ENCODE measurements around the gene FEM1C. TPM values are rescaled to one million over a fixed set of nuclear protein-coding genes. Genes with fewer than 3 reads are reported as not detected.
A peak's percentile ranks its signal among the peaks of the same experiment; 100 is the strongest.

The FEM1C gene
- total and polyA plus RNA-seq, 2 experiments from 2014 or later = 4.7 to 21.6 TPM

DNA sequence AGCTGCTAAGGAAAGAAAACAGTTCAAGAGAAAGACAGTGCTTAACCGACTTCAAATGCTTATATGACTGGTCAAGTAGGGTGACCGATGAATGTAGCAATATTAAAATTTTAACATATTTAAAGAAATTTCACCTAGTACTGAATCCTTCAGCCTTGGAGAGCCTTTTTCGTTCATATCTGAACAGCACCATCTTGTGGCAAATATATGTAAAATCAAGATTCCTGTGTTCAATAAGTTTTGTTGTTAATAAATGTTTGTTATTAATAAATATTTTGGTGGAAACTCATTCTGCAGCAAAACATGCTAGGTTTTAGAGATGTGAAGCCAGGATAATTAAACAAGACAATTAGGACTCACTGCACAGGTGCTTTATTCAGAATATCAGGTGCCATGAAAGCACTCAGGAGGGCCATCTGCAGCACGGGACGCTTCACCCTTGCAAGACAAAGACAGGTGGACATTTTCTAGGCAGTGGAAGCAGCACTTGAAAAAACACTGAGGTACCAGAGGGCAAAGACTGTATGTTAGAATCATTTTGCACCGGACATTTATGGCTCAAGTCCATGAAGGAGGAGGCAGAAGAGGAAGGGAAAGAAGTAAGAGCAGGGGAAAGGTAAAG is 42.1 kb upstream of the FEM1C start:
- H3K4me2 ChIP-seq = no peak overlapping the region
- no peak overlapping the region for H2AFZ ChIP-seq
- H3K79me2 ChIP-seq (replicated peaks; ENCODE audit: insufficient read depth) = no peaks in the 10 kb centered on the region
- no peaks in the 10 kb centered on the region for H4K20me1 ChIP-seq (replicated peaks; ENCODE audit: insufficient read depth)
- H3K27ac Mint-ChIP-seq = no peak overlapping the region
- H3K36me3 Mint-ChIP-seq (ENCODE audit: low read depth) = no peaks in the 10 kb centered on the region
- H3K27me3 Mint-ChIP-seq (ENCODE audit: insufficient read depth, low read depth, poor library complexity) = no peaks in the 10 kb centered on the region
- TF ChIP-seq CTCF (conservative IDR thresholded peaks at IDR 0.05; ENCODE audit: low read depth in 2 of 2) (peak; percentile 57 to 85), ZNF331 (CRISPR knock-in tag; IDR thresholded peaks at IDR 0.05; ENCODE audit: low read depth) (no peak), STAT1 (IDR thresholded peaks at IDR 0.05; ENCODE audit: unreplicated experiment) (no peak)
- H3K36me3 ChIP-seq (ENCODE audit: insufficient read depth) = no peaks in the 10 kb centered on the region
- DNase-seq (ENCODE audit: low spot score) (peak; percentile 41), ATAC-seq (peak; percentile 34; the same call in 1 of the 3 replicates)
- no peaks in the 10 kb centered on the region for H3K9me3 Mint-ChIP-seq
- H3K4me3 ChIP-seq = no peak overlapping the region
- H3F3A ChIP-seq (replicated peaks; ENCODE audit: low read depth) = no peaks in the 10 kb centered on the region
- H3K4me1 ChIP-seq (ENCODE audit: insufficient read depth) = no peaks in the 10 kb centered on the region
- H3K27ac ChIP-seq (ENCODE audit: low read depth) = no peak overlapping the region
- peaks cover 5% of the 10 kb centered on the region; the same call in 1 of the 3 replicates for H3K4me1 Mint-ChIP-seq
- no peaks in the 10 kb centered on the region for H3K27me3 ChIP-seq (ENCODE audit: insufficient read depth)
- no peak overlapping the region for H3K4me3 Mint-ChIP-seq
- no peaks in the 10 kb centered on the region for H3K9me2 ChIP-seq (ENCODE audit: insufficient read depth)

DNA sequence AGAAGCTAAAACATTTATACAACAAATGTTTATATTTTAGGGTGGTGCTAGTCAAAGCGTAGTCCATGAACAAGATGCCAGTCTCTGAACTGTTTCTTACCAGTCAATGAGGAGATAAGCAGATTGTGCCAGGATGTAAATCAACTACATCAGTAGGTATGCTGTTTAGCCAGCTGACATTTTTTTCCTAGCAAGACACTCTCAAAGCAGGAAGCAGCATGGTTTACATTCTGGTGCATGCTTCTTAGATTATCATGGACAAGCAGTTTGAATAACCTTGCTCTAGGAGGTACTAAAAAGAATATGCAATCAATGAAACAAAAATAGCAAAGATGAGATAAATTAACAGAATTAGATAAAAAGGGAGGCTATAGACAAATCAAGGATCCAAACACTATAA is 40.7 kb upstream of the FEM1C start:
- no peaks in the 10 kb centered on the region for H3K4me1 ChIP-seq (ENCODE audit: insufficient read depth)
- no peak for DNase-seq (ENCODE audit: low spot score)
- H3K27me3 Mint-ChIP-seq (ENCODE audit: insufficient read depth, low read depth, poor library complexity) = no peaks in the 10 kb centered on the region
- no peak for ATAC-seq
- H3K79me2 ChIP-seq (replicated peaks; ENCODE audit: insufficient read depth) = no peaks in the 10 kb centered on the region
- no peaks in the 10 kb centered on the region for H3K9me2 ChIP-seq (ENCODE audit: insufficient read depth)
- H3K27me3 ChIP-seq (ENCODE audit: insufficient read depth) = no peaks in the 10 kb centered on the region
- no peaks in the 10 kb centered on the region for H3K36me3 ChIP-seq (ENCODE audit: insufficient read depth)
- no peak overlapping the region for H3K27ac Mint-ChIP-seq
- no peak overlapping the region for H3K4me3 ChIP-seq
- H3K36me3 Mint-ChIP-seq (ENCODE audit: low read depth) = no peaks in the 10 kb centered on the region
- no peak overlapping the region for H2AFZ ChIP-seq
- H3K4me1 Mint-ChIP-seq = peaks cover 5% of the 10 kb centered on the region; the same call in 1 of the 3 replicates
- no peak overlapping the region for H3K27ac ChIP-seq (ENCODE audit: low read depth)
- H4K20me1 ChIP-seq (replicated peaks; ENCODE audit: insufficient read depth) = no peaks in the 10 kb centered on the region
- no peaks in the 10 kb centered on the region for H3F3A ChIP-seq (replicated peaks; ENCODE audit: low read depth)
- H3K4me3 Mint-ChIP-seq = no peak overlapping the region
- H3K4me2 ChIP-seq = no peak overlapping the region
- H3K9me3 Mint-ChIP-seq = no peaks in the 10 kb centered on the region
- TF ChIP-seq JUNB (IDR thresholded peaks at IDR 0.05; ENCODE audit: unreplicated experiment) (no peak), ZNF331 (CRISPR knock-in tag; IDR thresholded peaks at IDR 0.05; ENCODE audit: low read depth) (no peak), STAT1 (IDR thresholded peaks at IDR 0.05; ENCODE audit: unreplicated experiment) (no peak), NANOG (IDR thresholded peaks at IDR 0.05; ENCODE audit: borderline replicate concordance) (no peak), EZH2phosphoT487 (IDR thresholded peaks at IDR 0.05; ENCODE audit: unreplicated experiment) (no peak), CREB1 (CRISPR knock-in tag; IDR thresholded peaks at IDR 0.05; ENCODE audit: low read depth) (no peak)
- TF ChIP-seq, protein P1, sequence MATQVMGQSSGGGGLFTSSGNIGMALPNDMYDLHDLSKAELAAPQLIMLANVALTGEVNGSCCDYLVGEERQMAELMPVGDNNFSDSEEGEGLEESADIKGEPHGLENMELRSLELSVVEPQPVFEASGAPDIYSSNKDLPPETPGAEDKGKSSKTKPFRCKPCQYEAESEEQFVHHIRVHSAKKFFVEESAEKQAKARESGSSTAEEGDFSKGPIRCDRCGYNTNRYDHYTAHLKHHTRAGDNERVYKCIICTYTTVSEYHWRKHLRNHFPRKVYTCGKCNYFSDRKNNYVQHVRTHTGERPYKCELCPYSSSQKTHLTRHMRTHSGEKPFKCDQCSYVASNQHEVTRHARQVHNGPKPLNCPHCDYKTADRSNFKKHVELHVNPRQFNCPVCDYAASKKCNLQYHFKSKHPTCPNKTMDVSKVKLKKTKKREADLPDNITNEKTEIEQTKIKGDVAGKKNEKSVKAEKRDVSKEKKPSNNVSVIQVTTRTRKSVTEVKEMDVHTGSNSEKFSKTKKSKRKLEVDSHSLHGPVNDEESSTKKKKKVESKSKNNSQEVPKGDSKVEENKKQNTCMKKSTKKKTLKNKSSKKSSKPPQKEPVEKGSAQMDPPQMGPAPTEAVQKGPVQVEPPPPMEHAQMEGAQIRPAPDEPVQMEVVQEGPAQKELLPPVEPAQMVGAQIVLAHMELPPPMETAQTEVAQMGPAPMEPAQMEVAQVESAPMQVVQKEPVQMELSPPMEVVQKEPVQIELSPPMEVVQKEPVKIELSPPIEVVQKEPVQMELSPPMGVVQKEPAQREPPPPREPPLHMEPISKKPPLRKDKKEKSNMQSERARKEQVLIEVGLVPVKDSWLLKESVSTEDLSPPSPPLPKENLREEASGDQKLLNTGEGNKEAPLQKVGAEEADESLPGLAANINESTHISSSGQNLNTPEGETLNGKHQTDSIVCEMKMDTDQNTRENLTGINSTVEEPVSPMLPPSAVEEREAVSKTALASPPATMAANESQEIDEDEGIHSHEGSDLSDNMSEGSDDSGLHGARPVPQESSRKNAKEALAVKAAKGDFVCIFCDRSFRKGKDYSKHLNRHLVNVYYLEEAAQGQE (IDR thresholded peaks at IDR 0.05; ENCODE audit: unreplicated experiment) = no peak
- TF ChIP-seq, protein P2, sequence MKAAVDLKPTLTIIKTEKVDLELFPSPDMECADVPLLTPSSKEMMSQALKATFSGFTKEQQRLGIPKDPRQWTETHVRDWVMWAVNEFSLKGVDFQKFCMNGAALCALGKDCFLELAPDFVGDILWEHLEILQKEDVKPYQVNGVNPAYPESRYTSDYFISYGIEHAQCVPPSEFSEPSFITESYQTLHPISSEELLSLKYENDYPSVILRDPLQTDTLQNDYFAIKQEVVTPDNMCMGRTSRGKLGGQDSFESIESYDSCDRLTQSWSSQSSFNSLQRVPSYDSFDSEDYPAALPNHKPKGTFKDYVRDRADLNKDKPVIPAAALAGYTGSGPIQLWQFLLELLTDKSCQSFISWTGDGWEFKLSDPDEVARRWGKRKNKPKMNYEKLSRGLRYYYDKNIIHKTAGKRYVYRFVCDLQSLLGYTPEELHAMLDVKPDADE (IDR thresholded peaks at IDR 0.05) = no peak

All from GM23338 (cell line).